ENCODE results near the gene BBS12. TPM values are rescaled to one million over a fixed set of nuclear protein-coding genes. Genes with fewer than 3 reads are reported as not detected.

BBS12 gene
- total RNA-seq, 2 experiments from 2014 or later: 0.80 to 0.84 TPM

DNA sequence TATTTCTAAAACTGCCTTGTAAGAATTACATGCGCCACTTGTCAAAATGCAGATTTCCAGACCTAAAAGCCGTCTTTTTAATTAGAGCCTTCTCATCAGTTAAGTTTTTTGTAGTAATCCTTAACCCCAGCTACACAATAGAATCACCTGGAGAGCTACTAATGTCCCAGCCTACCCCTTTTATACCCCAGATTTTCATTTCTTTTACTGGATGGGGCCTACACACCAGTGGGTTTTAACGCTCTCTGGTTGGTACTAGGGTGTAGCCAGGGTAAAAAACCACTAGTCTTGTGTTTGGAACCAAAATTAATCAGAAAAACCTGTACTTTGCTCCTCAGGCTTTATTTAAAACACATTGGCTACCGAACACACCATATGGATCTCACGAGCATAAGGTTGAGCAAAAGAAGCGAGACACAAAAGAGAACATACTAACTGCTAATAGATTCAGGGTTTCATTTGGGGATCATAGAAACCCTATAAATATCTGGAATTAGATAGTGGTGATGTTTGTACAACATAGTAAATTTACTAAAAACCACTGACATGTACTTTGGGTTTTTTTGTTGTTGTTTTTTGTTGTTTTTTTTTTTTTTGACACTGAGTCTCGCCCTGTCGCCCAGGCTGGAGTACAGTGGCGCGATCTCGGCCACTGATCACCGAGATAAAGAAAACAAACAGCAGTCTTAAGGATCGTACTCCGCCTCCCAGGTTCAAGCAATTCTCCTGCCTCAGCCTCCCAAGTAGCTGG is 30.6 kb downstream of the BBS12 start:
- H3K4me1 Mint-ChIP-seq (ENCODE audit: low read depth): peaks cover 13% of the 10 kb centered on the region
- no peaks in the 10 kb centered on the region for H3K36me3 ChIP-seq (ENCODE audit: insufficient read depth, low read length)
- no peaks in the 10 kb centered on the region for H3K9me3 Mint-ChIP-seq
- H3K27me3 Mint-ChIP-seq: peaks cover under 1% of the 10 kb centered on the region
- TF ChIP-seq, protein P1, sequence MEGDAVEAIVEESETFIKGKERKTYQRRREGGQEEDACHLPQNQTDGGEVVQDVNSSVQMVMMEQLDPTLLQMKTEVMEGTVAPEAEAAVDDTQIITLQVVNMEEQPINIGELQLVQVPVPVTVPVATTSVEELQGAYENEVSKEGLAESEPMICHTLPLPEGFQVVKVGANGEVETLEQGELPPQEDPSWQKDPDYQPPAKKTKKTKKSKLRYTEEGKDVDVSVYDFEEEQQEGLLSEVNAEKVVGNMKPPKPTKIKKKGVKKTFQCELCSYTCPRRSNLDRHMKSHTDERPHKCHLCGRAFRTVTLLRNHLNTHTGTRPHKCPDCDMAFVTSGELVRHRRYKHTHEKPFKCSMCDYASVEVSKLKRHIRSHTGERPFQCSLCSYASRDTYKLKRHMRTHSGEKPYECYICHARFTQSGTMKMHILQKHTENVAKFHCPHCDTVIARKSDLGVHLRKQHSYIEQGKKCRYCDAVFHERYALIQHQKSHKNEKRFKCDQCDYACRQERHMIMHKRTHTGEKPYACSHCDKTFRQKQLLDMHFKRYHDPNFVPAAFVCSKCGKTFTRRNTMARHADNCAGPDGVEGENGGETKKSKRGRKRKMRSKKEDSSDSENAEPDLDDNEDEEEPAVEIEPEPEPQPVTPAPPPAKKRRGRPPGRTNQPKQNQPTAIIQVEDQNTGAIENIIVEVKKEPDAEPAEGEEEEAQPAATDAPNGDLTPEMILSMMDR (IDR thresholded peaks at IDR 0.05): no peak
- no peak for ATAC-seq (ENCODE audit: poor library complexity)
- H3K4me3 ChIP-seq (ENCODE audit: low read length): no peak overlapping the region
- no peaks in the 10 kb centered on the region for H3K36me3 Mint-ChIP-seq (ENCODE audit: low read depth)
- H3K4me3 Mint-ChIP-seq: no peak overlapping the region
- no peaks in the 10 kb centered on the region for H3K4me1 ChIP-seq (ENCODE audit: insufficient read depth, low read length)
- H3K27ac ChIP-seq (ENCODE audit: low read depth in 1 of 2, low read length in 2 of 2): no peak overlapping the region
- intact Hi-C loops (cut with DNase I, micrococcal nuclease): no loop called here
- CTCF ChIA-PET: no interaction called here
- POLR2A ChIA-PET: no interaction called here
- H3K27ac Mint-ChIP-seq: no peak overlapping the region
- H3K9me3 ChIP-seq (ENCODE audit: control insufficient read depth in 1 of 2, insufficient read depth in 1 of 2, low read length in 2 of 2): no peaks in the 10 kb centered on the region
- H3K27me3 ChIP-seq (ENCODE audit: control insufficient read depth in 1 of 2, insufficient read depth in 2 of 2, low read length in 2 of 2): no peaks in the 10 kb centered on the region
- DNase-seq: no peak

DNA sequence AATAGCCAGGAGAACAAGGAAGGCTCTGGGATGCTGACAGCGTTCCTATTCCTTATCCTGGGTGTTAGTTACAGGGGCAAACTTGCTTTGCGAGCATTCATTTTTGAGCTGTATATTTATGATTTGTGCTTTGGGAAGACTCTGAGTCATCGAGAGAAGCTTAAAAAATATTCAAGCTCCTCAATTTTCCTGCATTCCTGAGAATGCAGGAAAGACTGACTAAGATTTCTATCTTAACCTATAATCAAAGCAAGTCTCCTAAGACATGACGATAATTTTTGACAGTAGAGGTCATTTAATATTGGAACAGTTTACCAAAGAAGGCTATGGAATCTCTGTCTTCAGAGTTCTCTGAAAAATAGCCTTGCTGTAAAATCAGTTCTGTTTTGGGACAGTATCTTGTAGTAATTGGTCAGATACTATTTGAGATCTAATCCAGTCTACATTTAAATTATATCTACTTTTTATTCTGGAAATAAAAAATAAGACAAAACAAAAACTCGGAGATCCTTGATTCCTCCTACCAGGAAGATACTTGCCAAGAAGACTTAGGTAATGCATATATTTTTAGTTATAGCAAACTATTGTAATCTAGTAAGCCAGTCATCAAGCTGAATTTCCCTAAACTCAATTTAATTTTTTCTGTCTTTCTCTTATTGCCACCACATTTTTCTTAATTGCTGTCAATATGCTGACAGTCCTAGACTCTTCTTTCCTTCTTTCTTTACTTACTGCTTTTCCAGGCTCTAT is 31.7 kb downstream of the BBS12 start:
- H3K27ac ChIP-seq (ENCODE audit: low read depth in 1 of 2, low read length in 2 of 2): no peak overlapping the region
- Mint-ChIP-seq H3K27ac (no peak overlapping the region), H3K27me3 (no peaks in the 10 kb centered on the region), H3K4me1 (ENCODE audit: low read depth) (peaks cover 13% of the 10 kb centered on the region), H3K4me3 (no peak overlapping the region), H3K9me3 (no peaks in the 10 kb centered on the region), H3K36me3 (ENCODE audit: low read depth) (no peaks in the 10 kb centered on the region)
- H3K27me3 ChIP-seq (ENCODE audit: control insufficient read depth in 1 of 2, insufficient read depth in 2 of 2, low read length in 2 of 2): no peaks in the 10 kb centered on the region
- no peaks in the 10 kb centered on the region for H3K36me3 ChIP-seq (ENCODE audit: insufficient read depth, low read length)
- no peaks in the 10 kb centered on the region for H3K4me1 ChIP-seq (ENCODE audit: insufficient read depth, low read length)
- intact Hi-C loops (cut with DNase I, micrococcal nuclease): no loop called here
- TF ChIP-seq, protein P1 (IDR thresholded peaks at IDR 0.05): no peak
- no peak for DNase-seq
- no peaks in the 10 kb centered on the region for H3K9me3 ChIP-seq (ENCODE audit: control insufficient read depth in 1 of 2, insufficient read depth in 1 of 2, low read length in 2 of 2)
- no peak for ATAC-seq (ENCODE audit: poor library complexity)
- ChIA-PET POLR2A (no interaction called here), CTCF (no interaction called here)
- no peak overlapping the region for H3K4me3 ChIP-seq (ENCODE audit: low read length)

DNA sequence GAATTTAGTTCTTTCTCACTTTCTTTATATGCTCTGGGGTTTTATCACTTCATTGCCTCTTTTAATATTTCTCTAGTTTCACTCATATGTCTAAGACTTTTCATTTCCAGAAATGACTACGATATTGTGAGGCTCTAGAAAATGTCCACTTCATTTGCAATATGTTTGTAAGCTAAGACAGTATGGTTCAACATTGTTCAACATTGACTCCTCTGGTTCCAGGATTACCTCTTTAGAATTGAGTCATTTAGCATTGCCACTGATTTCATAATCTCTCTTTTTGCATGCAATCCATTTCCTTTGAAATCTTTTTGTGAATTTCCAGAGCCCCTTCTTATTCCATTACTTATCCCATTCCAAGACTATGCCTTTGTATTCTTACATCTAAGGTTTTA is 32.3 kb downstream of the BBS12 start:
- ATAC-seq (ENCODE audit: poor library complexity): no peak
- TF ChIP-seq, protein P1 (IDR thresholded peaks at IDR 0.05): no peak
- H3K9me3 Mint-ChIP-seq: no peaks in the 10 kb centered on the region
- POLR2A ChIA-PET: no interaction called here
- no peaks in the 10 kb centered on the region for H3K36me3 Mint-ChIP-seq (ENCODE audit: low read depth)
- no peaks in the 10 kb centered on the region for H3K36me3 ChIP-seq (ENCODE audit: insufficient read depth, low read length)
- H3K27ac Mint-ChIP-seq: no peak overlapping the region
- DNase-seq: no peak
- intact Hi-C loops (cut with DNase I, micrococcal nuclease): no loop called here
- H3K27me3 Mint-ChIP-seq: no peaks in the 10 kb centered on the region
- H3K4me1 Mint-ChIP-seq (ENCODE audit: low read depth): peaks cover 13% of the 10 kb centered on the region
- no peak overlapping the region for H3K27ac ChIP-seq (ENCODE audit: low read depth in 1 of 2, low read length in 2 of 2)
- H3K4me3 ChIP-seq (ENCODE audit: low read length): no peak overlapping the region
- H3K27me3 ChIP-seq (ENCODE audit: control insufficient read depth in 1 of 2, insufficient read depth in 2 of 2, low read length in 2 of 2): no peaks in the 10 kb centered on the region
- H3K4me1 ChIP-seq (ENCODE audit: insufficient read depth, low read length): no peaks in the 10 kb centered on the region
- no peaks in the 10 kb centered on the region for H3K9me3 ChIP-seq (ENCODE audit: control insufficient read depth in 1 of 2, insufficient read depth in 1 of 2, low read length in 2 of 2)
- CTCF ChIA-PET: no interaction called here
- no peak overlapping the region for H3K4me3 Mint-ChIP-seq
